Measurements from ENCODE around the gene ADAMTS3.

DNA sequence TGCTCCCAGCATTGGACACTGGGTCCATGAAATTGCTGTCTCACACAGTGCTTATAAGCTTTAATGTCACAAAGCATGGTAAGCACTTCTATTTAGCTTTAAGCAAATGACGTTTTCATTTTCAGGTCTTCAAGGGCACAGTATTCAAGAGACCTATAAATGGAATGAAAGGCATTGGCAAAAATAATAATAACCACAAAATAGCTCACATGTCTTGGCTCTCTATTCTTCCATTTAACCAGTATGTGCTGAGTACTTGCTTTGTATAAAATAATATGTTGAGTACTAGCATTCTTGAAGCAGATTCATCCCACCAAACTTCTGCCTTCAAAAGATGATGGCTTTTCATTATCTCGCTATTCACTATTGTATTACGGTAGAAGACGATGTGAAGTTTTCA, 203.0 kb downstream of the ADAMTS3 start:
- TF ChIP-seq EZH2 (IDR thresholded peaks at IDR 0.05; ENCODE audit: low read depth, unreplicated experiment) (no peak), POLR2AphosphoS5 (IDR thresholded peaks at IDR 0.05; ENCODE audit: low read depth) (no peak), JUNB (IDR thresholded peaks at IDR 0.05; ENCODE audit: unreplicated experiment) (no peak), EZH2phosphoT487 (IDR thresholded peaks at IDR 0.05; ENCODE audit: unreplicated experiment) (no peak), ZNF462 (CRISPR knock-in tag; IDR thresholded peaks at IDR 0.05) (no peak)
- TF ChIP-seq, protein P1, sequence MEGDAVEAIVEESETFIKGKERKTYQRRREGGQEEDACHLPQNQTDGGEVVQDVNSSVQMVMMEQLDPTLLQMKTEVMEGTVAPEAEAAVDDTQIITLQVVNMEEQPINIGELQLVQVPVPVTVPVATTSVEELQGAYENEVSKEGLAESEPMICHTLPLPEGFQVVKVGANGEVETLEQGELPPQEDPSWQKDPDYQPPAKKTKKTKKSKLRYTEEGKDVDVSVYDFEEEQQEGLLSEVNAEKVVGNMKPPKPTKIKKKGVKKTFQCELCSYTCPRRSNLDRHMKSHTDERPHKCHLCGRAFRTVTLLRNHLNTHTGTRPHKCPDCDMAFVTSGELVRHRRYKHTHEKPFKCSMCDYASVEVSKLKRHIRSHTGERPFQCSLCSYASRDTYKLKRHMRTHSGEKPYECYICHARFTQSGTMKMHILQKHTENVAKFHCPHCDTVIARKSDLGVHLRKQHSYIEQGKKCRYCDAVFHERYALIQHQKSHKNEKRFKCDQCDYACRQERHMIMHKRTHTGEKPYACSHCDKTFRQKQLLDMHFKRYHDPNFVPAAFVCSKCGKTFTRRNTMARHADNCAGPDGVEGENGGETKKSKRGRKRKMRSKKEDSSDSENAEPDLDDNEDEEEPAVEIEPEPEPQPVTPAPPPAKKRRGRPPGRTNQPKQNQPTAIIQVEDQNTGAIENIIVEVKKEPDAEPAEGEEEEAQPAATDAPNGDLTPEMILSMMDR (conservative IDR thresholded peaks at IDR 0.05; ENCODE audit: low read depth in 2 of 2), result no peak
- TF ChIP-seq, protein P2, sequence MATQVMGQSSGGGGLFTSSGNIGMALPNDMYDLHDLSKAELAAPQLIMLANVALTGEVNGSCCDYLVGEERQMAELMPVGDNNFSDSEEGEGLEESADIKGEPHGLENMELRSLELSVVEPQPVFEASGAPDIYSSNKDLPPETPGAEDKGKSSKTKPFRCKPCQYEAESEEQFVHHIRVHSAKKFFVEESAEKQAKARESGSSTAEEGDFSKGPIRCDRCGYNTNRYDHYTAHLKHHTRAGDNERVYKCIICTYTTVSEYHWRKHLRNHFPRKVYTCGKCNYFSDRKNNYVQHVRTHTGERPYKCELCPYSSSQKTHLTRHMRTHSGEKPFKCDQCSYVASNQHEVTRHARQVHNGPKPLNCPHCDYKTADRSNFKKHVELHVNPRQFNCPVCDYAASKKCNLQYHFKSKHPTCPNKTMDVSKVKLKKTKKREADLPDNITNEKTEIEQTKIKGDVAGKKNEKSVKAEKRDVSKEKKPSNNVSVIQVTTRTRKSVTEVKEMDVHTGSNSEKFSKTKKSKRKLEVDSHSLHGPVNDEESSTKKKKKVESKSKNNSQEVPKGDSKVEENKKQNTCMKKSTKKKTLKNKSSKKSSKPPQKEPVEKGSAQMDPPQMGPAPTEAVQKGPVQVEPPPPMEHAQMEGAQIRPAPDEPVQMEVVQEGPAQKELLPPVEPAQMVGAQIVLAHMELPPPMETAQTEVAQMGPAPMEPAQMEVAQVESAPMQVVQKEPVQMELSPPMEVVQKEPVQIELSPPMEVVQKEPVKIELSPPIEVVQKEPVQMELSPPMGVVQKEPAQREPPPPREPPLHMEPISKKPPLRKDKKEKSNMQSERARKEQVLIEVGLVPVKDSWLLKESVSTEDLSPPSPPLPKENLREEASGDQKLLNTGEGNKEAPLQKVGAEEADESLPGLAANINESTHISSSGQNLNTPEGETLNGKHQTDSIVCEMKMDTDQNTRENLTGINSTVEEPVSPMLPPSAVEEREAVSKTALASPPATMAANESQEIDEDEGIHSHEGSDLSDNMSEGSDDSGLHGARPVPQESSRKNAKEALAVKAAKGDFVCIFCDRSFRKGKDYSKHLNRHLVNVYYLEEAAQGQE (IDR thresholded peaks at IDR 0.05; ENCODE audit: unreplicated experiment), result no peak
- TF ChIP-seq, protein P3, sequence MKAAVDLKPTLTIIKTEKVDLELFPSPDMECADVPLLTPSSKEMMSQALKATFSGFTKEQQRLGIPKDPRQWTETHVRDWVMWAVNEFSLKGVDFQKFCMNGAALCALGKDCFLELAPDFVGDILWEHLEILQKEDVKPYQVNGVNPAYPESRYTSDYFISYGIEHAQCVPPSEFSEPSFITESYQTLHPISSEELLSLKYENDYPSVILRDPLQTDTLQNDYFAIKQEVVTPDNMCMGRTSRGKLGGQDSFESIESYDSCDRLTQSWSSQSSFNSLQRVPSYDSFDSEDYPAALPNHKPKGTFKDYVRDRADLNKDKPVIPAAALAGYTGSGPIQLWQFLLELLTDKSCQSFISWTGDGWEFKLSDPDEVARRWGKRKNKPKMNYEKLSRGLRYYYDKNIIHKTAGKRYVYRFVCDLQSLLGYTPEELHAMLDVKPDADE (IDR thresholded peaks at IDR 0.05), result no peak
